ENCODE results near the gene SESTD1.

Gene SESTD1

DNA sequence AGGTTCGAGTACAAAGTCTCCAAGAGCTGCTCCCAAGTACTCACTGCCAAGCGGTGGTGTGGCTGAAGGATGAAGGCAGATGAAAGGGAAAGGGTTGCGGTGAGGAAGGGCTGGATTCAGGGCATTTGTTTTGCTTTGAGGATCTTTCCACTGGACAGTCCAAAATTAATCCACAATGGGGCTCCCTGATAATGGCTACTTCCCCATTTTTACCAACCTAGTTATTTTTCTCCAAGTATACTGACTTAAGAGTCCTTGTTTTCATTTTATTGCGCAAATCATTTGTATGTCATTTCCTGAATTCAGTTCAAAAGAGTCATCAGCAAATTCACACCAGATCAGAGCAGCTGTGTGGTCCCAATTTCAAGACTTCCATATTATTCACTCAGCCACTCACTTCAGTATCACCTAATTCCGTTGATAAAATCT lies 464 bp upstream of the SESTD1 start:
- TF ChIP-seq ZFX (IDR thresholded peaks at IDR 0.05) = no peak
- TF ChIP-seq, protein P1, sequence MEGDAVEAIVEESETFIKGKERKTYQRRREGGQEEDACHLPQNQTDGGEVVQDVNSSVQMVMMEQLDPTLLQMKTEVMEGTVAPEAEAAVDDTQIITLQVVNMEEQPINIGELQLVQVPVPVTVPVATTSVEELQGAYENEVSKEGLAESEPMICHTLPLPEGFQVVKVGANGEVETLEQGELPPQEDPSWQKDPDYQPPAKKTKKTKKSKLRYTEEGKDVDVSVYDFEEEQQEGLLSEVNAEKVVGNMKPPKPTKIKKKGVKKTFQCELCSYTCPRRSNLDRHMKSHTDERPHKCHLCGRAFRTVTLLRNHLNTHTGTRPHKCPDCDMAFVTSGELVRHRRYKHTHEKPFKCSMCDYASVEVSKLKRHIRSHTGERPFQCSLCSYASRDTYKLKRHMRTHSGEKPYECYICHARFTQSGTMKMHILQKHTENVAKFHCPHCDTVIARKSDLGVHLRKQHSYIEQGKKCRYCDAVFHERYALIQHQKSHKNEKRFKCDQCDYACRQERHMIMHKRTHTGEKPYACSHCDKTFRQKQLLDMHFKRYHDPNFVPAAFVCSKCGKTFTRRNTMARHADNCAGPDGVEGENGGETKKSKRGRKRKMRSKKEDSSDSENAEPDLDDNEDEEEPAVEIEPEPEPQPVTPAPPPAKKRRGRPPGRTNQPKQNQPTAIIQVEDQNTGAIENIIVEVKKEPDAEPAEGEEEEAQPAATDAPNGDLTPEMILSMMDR (conservative IDR thresholded peaks at IDR 0.05) = no peak
- peak overlapping the region; percentile 41; the same call in 1 of the 2 replicates for H3K27ac ChIP-seq

DNA sequence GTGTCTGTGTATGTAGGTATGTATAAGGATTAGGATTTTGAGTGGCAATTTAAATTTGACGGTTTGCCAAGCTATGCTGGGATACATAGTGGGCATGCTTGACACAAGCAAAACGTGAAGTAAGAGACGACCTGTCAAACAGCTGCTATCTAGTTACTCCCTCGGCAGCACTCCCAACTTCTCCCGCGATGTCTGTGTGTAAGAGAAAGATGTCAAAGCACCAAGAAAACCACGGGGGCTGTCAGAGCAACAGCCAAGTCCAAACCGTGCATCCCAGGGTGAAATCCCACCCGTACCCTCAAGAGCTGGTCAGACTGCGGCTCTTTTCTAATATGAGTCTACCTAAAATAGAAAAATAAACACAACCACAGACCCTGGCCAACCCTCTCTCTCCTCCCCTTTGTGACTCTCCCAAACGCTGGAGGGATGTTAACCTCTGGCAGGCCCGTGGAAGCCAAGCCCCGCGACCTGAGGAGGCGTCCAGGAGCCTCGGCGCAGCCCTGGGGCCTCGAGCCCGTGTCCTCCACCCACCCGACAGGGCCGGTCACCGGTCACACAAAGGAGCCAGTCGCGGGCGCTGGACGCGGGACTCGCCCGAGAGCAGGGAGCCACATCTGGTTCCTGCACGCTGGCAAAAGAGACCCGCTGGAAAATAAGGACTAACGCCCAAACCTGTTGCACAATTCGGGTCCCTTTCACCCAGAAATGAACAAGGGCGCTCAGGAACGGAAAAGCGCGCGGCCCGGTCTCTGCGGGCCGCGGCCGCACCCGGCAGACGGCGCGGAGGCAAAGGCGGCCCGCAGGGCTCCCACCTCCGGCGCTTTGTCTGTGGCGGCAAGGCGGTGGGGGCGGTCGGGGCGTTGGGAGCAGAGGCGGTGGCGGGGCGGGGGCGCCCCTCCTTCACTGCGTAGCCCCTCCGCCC lies 925 bp downstream of the SESTD1 start:
- TF ChIP-seq ZFX (IDR thresholded peaks at IDR 0.05) = no peak; the same call in 1 of the 2 replicates
- TF ChIP-seq, protein P1 (conservative IDR thresholded peaks at IDR 0.05) = no peak
- peak overlapping the region; percentile 41 for H3K27ac ChIP-seq

DNA sequence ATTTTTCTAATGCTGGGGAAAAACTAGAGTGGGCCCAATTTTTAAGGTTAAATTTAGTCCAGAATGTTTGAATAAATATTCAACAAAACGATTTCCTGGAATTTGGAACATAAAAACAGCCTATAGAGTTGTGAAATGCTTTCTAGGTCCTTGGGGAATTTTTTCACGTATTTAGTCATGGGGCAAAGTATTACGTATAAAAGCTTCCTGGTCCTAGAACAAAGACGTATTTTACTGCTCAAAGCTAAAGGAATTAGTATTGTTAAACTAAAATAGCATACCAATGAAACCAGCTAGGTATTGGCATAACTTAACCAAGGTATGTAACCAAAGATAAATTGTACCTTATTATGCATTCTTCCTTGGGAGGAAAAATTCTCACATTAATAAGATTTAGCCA lies 1.6 kb downstream of the SESTD1 start:
- TF ChIP-seq, protein P1 (conservative IDR thresholded peaks at IDR 0.05) = no peak
- no peak for TF ChIP-seq ZFX (IDR thresholded peaks at IDR 0.05)
- H3K27ac ChIP-seq = no peak overlapping the region

DNA sequence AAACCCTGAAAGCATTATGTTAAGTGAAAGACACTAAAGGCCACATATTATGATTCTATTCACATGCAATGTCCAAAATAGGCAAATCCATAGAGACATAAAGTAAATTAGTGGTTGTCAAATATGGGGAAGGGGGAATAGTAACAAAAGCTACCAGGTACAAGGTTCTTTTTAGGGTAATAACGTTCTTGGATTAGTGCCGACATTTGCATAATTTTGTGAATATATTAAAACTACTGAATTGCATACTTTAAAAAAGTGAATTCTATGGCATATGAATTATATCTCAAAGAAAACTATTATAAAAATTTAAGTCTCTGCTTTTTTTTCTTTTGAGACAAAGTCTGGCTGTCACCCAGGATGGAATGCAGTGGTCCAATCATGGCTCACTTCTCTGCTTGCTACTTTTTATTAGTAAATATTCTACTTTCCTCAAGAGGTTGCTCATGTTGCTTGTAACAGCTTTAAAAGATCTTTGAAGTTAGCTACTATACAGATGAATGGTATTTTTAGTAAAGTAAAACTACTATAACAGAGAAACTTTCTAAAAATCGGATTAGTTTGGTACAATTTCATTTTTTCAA lies 2.5 kb downstream of the SESTD1 start:
- TF ChIP-seq, protein P1 (conservative IDR thresholded peaks at IDR 0.05) = no peak
- TF ChIP-seq ZFX (IDR thresholded peaks at IDR 0.05) = no peak
- H3K27ac ChIP-seq = no peak overlapping the region

DNA sequence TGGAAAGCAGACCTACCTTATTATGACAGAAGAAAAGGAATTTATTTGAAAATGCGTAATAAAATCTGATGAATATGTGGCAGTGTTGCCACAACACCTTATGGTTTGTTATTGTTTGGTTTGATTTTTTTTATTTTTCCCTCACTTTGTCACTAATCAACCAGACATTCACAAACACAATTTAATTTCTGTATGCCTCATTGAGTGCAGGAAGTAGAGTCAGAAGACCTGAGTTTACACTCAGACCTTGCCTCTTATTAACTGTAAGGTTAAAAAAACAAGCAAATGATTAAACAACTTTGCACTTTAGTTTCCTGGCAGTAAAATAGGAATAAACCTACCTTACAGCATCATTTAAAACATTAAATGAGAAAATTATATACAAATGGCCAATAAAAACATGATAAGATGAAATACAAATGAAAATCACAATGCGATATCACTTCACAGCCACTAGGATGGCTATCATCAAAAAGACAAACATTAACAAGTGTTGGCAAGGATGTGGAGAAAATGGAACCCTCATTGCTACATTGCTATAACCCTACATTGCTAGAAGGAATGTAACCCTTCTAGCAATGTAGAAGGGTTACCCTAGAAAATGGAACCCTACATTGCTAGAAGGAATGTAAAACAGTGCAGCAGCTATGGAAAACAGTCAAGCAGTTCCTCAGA lies 3.3 kb downstream of the SESTD1 start:
- TF ChIP-seq, protein P1 (conservative IDR thresholded peaks at IDR 0.05) = no peak; the same call in 1 of the 2 replicates
- TF ChIP-seq ZFX (IDR thresholded peaks at IDR 0.05) = no peak
- no peak overlapping the region for H3K27ac ChIP-seq

DNA sequence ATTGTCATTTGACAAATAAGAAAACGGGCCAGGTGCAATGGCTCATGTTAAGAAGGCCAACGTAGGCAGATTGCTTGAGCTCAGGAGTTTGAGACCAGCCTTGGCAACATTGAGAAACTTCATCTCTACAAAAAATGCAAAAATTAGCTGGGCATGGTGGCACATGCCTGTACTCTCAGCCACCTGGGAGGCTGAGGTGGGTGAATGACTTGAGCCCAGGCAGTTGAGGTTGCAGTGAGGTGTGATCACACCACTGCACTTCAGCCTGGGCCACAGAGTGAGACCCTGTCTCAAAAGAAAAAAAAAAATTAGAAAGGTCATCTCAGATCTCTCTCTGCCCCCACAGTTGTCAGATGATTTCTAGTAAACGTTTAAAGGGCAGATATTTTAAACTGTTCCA lies 4.4 kb downstream of the SESTD1 start:
- no peak overlapping the region for H3K27ac ChIP-seq
- TF ChIP-seq, protein P1 (conservative IDR thresholded peaks at IDR 0.05) = no peak
- TF ChIP-seq ZFX (IDR thresholded peaks at IDR 0.05) = no peak

Measured in C4-2B (cell line).